ENCODE results near the gene SDS.

- TF ChIP-seq POLR2A (IDR thresholded peaks at IDR 0.05; ENCODE audit: low read length) (no peak), GATA1 (IDR thresholded peaks at IDR 0.05; ENCODE audit: low read depth, low read length) (no peak)
Measured at GRCh38 chr12:113347107-113347506, 56.6 kb downstream of the SDS start.

All from erythroblast (primary cell).